Tibial nerve (tissue), 4 donors: Measurements from ENCODE around the gene MBD2. TPM values are rescaled to one million over a fixed set of nuclear protein-coding genes. Genes with fewer than 3 reads are reported as not detected.

Experiments used
- DNase-seq, 2 donors: peaks; one replicate each; pipeline ENCODE4 v3.0.0-alpha.2; 2019; ENCODE audit warnings: low spot score in 2 of 2
- H3K27ac ChIP-seq, 4 donors: fragments of 200-600 bp; sonication (generic) in 3 of 4; one replicate each; pipeline ENCODE4 v1.5.1; 2017 to 2019; ENCODE audit warnings: mild to moderate bottlenecking in 1 of 4
- H3K27me3 ChIP-seq, 2 donors: fragments of 200-600 bp; sonication (generic) in 1 of 2; one replicate each; pipeline versions ENCODE4 v1.5.1 to v1.6.0; 2017 to 2019
- H3K36me3 ChIP-seq, 3 donors: fragments of 200-600 bp; sonication (generic); one replicate each; pipeline ENCODE4 v1.5.1; 2018 to 2019
- H3K4me1 ChIP-seq, 4 donors: fragments of 200-600 bp; sonication (generic) in 3 of 4; one replicate each; pipeline ENCODE4 v1.5.1; 2017 to 2019
- H3K4me3 ChIP-seq, 4 donors: fragments of 200-600 bp; sonication (generic) in 3 of 4; one replicate each; pipeline ENCODE4 v1.5.1; 2017 to 2019; ENCODE audit warnings: mild to moderate bottlenecking in 1 of 4, moderate library complexity in 1 of 4
- H3K9me3 ChIP-seq, 4 donors: fragments of 200-600 bp; sonication (generic) in 3 of 4; one replicate each; pipeline ENCODE4 v1.5.1; 2017 to 2019
- CTCF ChIP-seq, 5 experiments: fragments of 200-600 bp in 3 of 5; fragments of 450-650 bp in 2 of 5; sonication (generic) in 3 of 5; IDR thresholded peaks; one replicate each; pipeline ENCODE4 v1.5.1; 2016 to 2019; ENCODE audit warnings: antibody characterized with exemption in 5 of 5, mild to moderate bottlenecking in 3 of 5, moderate library complexity in 2 of 5
- EP300 ChIP-seq, 2 donors: sonication (generic); formaldehyde crosslinking; IDR thresholded peaks; one replicate each; pipeline ENCODE4 v1.6.1; 2017; ENCODE audit warnings: antibody characterized with exemption in 2 of 2, mild to moderate bottlenecking in 1 of 2
- POLR2A ChIP-seq, 2 donors: fragments of 450-650 bp; IDR thresholded peaks; one replicate each; pipeline ENCODE4 v1.6.1; 2017; ENCODE audit warnings: antibody characterized with exemption in 2 of 2, mild to moderate bottlenecking in 2 of 2, moderate library complexity in 2 of 2
- WGBS, 2 donors: methylation state at CpG; one replicate each; pipeline ENCODE4 v1.1.5; 2018; 5-methylcytosine and 5-hydroxymethylcytosine counted together
- total RNA-seq, 4 donors: library from RNA; depleted of rRNA; stranded (reverse); fragments of >200 nt; gene quantifications; one replicate each; pipeline ENCODE4 v1.1.0, GENCODE V29; 2016

MBD2 gene
- total RNA-seq, 4 donors from 2014 or later: 32.1 to 60.6 (median 37.8) TPM

- H3K9me3 ChIP-seq: no peaks in the 10 kb centered on the region
- no peak for DNase-seq
- H3K4me1 ChIP-seq: peaks cover 0 to 54% (median 36%) of the 10 kb centered on the region in 4 donors
- no peak for TF ChIP-seq POLR2A (IDR thresholded peaks at IDR 0.05)
- TF ChIP-seq CTCF (IDR thresholded peaks at IDR 0.05): no peak
- no peak for TF ChIP-seq EP300 (IDR thresholded peaks at IDR 0.05)
- H3K36me3 ChIP-seq: no peaks in the 10 kb centered on the region
- no peak overlapping the region for H3K4me3 ChIP-seq
- H3K27me3 ChIP-seq: no peaks in the 10 kb centered on the region
- H3K27ac ChIP-seq: no peak overlapping the region
- WGBS, 2 donors: 92 to 100% methylated on average over 2 of the region's 2 CpGs
Measured at GRCh38 chr18:54218299-54218698, 6.2 kb downstream of the MBD2 start.

GRCh38 chr18:54217624-54218023, 6.8 kb downstream of the MBD2 start:
- Histone ChIP-seq H3K36me3 (no peaks in the 10 kb centered on the region), H3K27ac (no peak overlapping the region), H3K9me3 (no peaks in the 10 kb centered on the region), H3K4me1 (peaks cover 0 to 48% (median 29%) of the 10 kb centered on the region in 4 donors), H3K4me3 (no peak overlapping the region), H3K27me3 (no peaks in the 10 kb centered on the region)
- no peak for DNase-seq
- 97 to 100% methylated on average over 1 of the region's 1 CpG for WGBS, 2 donors
- TF ChIP-seq EP300 (IDR thresholded peaks at IDR 0.05): no peak
- TF ChIP-seq CTCF (IDR thresholded peaks at IDR 0.05): no peak
- no peak for TF ChIP-seq POLR2A (IDR thresholded peaks at IDR 0.05)

GRCh38 chr18:54215069-54215468, 9.4 kb downstream of the MBD2 start:
- Histone ChIP-seq H3K4me3 (no peak overlapping the region), H3K27me3 (no peaks in the 10 kb centered on the region), H3K27ac (no peak overlapping the region), H3K9me3 (no peaks in the 10 kb centered on the region), H3K4me1 (peaks cover 0 to 28% (median 14%) of the 10 kb centered on the region in 4 donors), H3K36me3 (no peaks in the 10 kb centered on the region)
- no peak for TF ChIP-seq CTCF (IDR thresholded peaks at IDR 0.05)
- TF ChIP-seq POLR2A (IDR thresholded peaks at IDR 0.05): no peak
- TF ChIP-seq EP300 (IDR thresholded peaks at IDR 0.05): no peak
- no peak for DNase-seq
- WGBS, 2 donors: 87 to 88% methylated on average over 3 of the region's 3 CpGs

- 98 to 100% methylated on average over 1 of the region's 1 CpG for WGBS, 2 donors
- H3K4me1 ChIP-seq: peaks cover 0 to 27% (median 10%) of the 10 kb centered on the region in 4 donors
- H3K4me3 ChIP-seq: no peak overlapping the region
- DNase-seq: no peak
- H3K9me3 ChIP-seq: no peaks in the 10 kb centered on the region
- TF ChIP-seq EP300 (IDR thresholded peaks at IDR 0.05): no peak
- TF ChIP-seq POLR2A (IDR thresholded peaks at IDR 0.05): no peak
- no peak for TF ChIP-seq CTCF (IDR thresholded peaks at IDR 0.05)
- H3K36me3 ChIP-seq: no peaks in the 10 kb centered on the region
- no peak overlapping the region for H3K27ac ChIP-seq
- H3K27me3 ChIP-seq: no peaks in the 10 kb centered on the region
Measured at GRCh38 chr18:54210463-54210862, 14.0 kb downstream of the MBD2 start.

- TF ChIP-seq EP300 (IDR thresholded peaks at IDR 0.05): no peak
- no peak for TF ChIP-seq POLR2A (IDR thresholded peaks at IDR 0.05)
- no peak for TF ChIP-seq CTCF (IDR thresholded peaks at IDR 0.05)
- 70 to 79% methylated on average over 1 of the region's 1 CpG for WGBS, 2 donors
- Histone ChIP-seq H3K4me1 (peaks cover 0 to 33% (median 10%) of the 10 kb centered on the region in 4 donors), H3K36me3 (no peaks in the 10 kb centered on the region), H3K27ac (no peak overlapping the region), H3K4me3 (no peak overlapping the region), H3K27me3 (no peaks in the 10 kb centered on the region), H3K9me3 (no peaks in the 10 kb centered on the region)
- no peak for DNase-seq
Measured at GRCh38 chr18:54209471-54210180, 14.8 kb downstream of the MBD2 start.
